Stimulated activated naive B cell treated with anti-CD40 and anti-IgM and Interleukin-4, amounts not matched to agents 10 μg/mL and 1 μg/mL and 100 μg/mL, for 72 hours (primary cell): ENCODE data around the gene DMXL1.

Source experiments
- ATAC-seq, 2 donors: fragments of 150-1000 bp; cut with Tn5 transposase; replicated peaks; 2 replicates each; pipeline ENCODE4 v1.10.0; 2021; ENCODE audit warnings: moderate library complexity in 1 of 2
- DNase-seq: peaks from one replicate; pipeline ENCODE4 v3.0.0; 2021
- H3K27ac Mint-ChIP-seq: one replicate; pipeline ENCODE4 v1.8.0; 2022; ENCODE audit warnings: mild to moderate bottlenecking, mixed read lengths
- H3K27me3 Mint-ChIP-seq, 2 donors: one replicate each; pipeline ENCODE4 v1.8.0; 2022; ENCODE audit warnings: mixed read lengths in 2 of 2
- H3K36me3 Mint-ChIP-seq, 2 donors: one replicate each; pipeline ENCODE4 v1.8.0; 2022; ENCODE audit warnings: mixed read lengths in 2 of 2, mild to moderate bottlenecking in 1 of 2
- H3K4me1 Mint-ChIP-seq, 2 donors: one replicate each; pipeline ENCODE4 v1.8.0; 2022; ENCODE audit warnings: mixed read lengths in 2 of 2, mild to moderate bottlenecking in 1 of 2
- H3K4me3 Mint-ChIP-seq, 2 donors: one replicate each; pipeline ENCODE4 v1.8.0; 2022; ENCODE audit warnings: mild to moderate bottlenecking in 2 of 2, mixed read lengths in 2 of 2, moderate library complexity in 1 of 2
- H3K9me3 Mint-ChIP-seq, 2 donors: one replicate each; pipeline ENCODE4 v1.8.0; 2022; ENCODE audit warnings: mixed read lengths in 2 of 2, mild to moderate bottlenecking in 1 of 2

The DMXL1 gene

GRCh38 chr5:119077444-119077843, 6.6 kb downstream of the DMXL1 start:
- Mint-ChIP-seq H3K4me1 (peaks cover 40 to 68% of the 10 kb centered on the region in 2 donors), H3K27me3 (no peaks in the 10 kb centered on the region), H3K4me3 (no peak overlapping the region), H3K27ac (no peak overlapping the region), H3K9me3 (no peaks in the 10 kb centered on the region), H3K36me3 (peaks cover 17 to 29% of the 10 kb centered on the region in 2 donors)
- DNase-seq (no peak), ATAC-seq (no peak)

- no peak for DNase-seq
- H3K27ac Mint-ChIP-seq: no peak overlapping the region
- peaks cover 40 to 66% of the 10 kb centered on the region in 2 donors for H3K4me1 Mint-ChIP-seq
These were observed 7.4 kb downstream of the DMXL1 start for GRCh38 chr5:119078071-119078846.

GRCh38 chr5:119078861-119079260, 8.0 kb downstream of the DMXL1 start:
- no peak for DNase-seq
- no peak for ATAC-seq
- H3K4me3 Mint-ChIP-seq: peak overlapping the region; percentile 14 to 20
- no peaks in the 10 kb centered on the region for H3K9me3 Mint-ChIP-seq
- no peaks in the 10 kb centered on the region for H3K27me3 Mint-ChIP-seq
- H3K4me1 Mint-ChIP-seq: peaks cover 40 to 66% of the 10 kb centered on the region in 2 donors
- H3K36me3 Mint-ChIP-seq: peaks cover 15 to 23% of the 10 kb centered on the region in 2 donors
- H3K27ac Mint-ChIP-seq: peak overlapping the region; percentile 11

More at GRCh38 chr5:119078071-119078846, 7.4 kb downstream of the DMXL1 start:
- ATAC-seq: no peak
- H3K36me3 Mint-ChIP-seq: peaks cover 18 to 29% of the 10 kb centered on the region in 2 donors
- no peaks in the 10 kb centered on the region for H3K27me3 Mint-ChIP-seq
- H3K9me3 Mint-ChIP-seq: no peaks in the 10 kb centered on the region
- H3K4me3 Mint-ChIP-seq: peak overlapping the region in 1 of 2 donors; percentile 49

GRCh38 chr5:119079318-119079921, 8.5 kb downstream of the DMXL1 start:
- Mint-ChIP-seq H3K4me1 (peaks cover 35 to 66% of the 10 kb centered on the region in 2 donors), H3K27me3 (no peaks in the 10 kb centered on the region), H3K4me3 (peak overlapping the region; percentile 14 to 20), H3K9me3 (no peaks in the 10 kb centered on the region), H3K27ac (peak overlapping the region; percentile 11), H3K36me3 (peaks cover 14 to 21% of the 10 kb centered on the region in 2 donors)
- DNase-seq: no peak
- peak; percentile 47 to 57 for ATAC-seq

GRCh38 chr5:119080936-119081335, 10.0 kb downstream of the DMXL1 start:
- no peak for ATAC-seq
- no peak for DNase-seq
- peak overlapping the region; percentile 26 for H3K27ac Mint-ChIP-seq
- H3K4me3 Mint-ChIP-seq: no peak overlapping the region
- no peaks in the 10 kb centered on the region for H3K27me3 Mint-ChIP-seq
- peaks cover 5 to 7% of the 10 kb centered on the region in 2 donors for H3K9me3 Mint-ChIP-seq
- peaks cover 25 to 35% of the 10 kb centered on the region in 2 donors for H3K36me3 Mint-ChIP-seq
- H3K4me1 Mint-ChIP-seq: peaks cover 39 to 69% of the 10 kb centered on the region in 2 donors

- no peak overlapping the region for H3K4me3 Mint-ChIP-seq
- peaks cover 36 to 51% of the 10 kb centered on the region in 2 donors for H3K36me3 Mint-ChIP-seq
- DNase-seq (no peak), ATAC-seq (no peak)
- H3K27me3 Mint-ChIP-seq: no peaks in the 10 kb centered on the region
- peaks cover 8 to 21% of the 10 kb centered on the region in 2 donors for H3K9me3 Mint-ChIP-seq
- peaks cover 46 to 81% of the 10 kb centered on the region in 2 donors for H3K4me1 Mint-ChIP-seq
- H3K27ac Mint-ChIP-seq: peak overlapping the region; percentile 44
These were observed 11.8 kb downstream of the DMXL1 start for GRCh38 chr5:119082691-119083090.

GRCh38 chr5:119083679-119084078, 12.8 kb downstream of the DMXL1 start:
- H3K27me3 Mint-ChIP-seq: no peaks in the 10 kb centered on the region
- peak overlapping the region in 1 of 2 donors; percentile 29 for H3K4me3 Mint-ChIP-seq
- H3K36me3 Mint-ChIP-seq: peaks cover 34 to 56% of the 10 kb centered on the region in 2 donors
- H3K9me3 Mint-ChIP-seq: peaks cover 10 to 21% of the 10 kb centered on the region in 2 donors
- H3K27ac Mint-ChIP-seq: peak overlapping the region; percentile 89
- ATAC-seq: peak; percentile 73 to 89
- peaks cover 47 to 85% of the 10 kb centered on the region in 2 donors for H3K4me1 Mint-ChIP-seq
- DNase-seq: no peak

GRCh38 chr5:119088438-119088837, 17.6 kb downstream of the DMXL1 start:
- ATAC-seq (no peak), DNase-seq (no peak)
- H3K4me1 Mint-ChIP-seq: peaks cover 31 to 65% of the 10 kb centered on the region in 2 donors
- no peaks in the 10 kb centered on the region for H3K27me3 Mint-ChIP-seq
- peaks cover 41 to 62% of the 10 kb centered on the region in 2 donors for H3K36me3 Mint-ChIP-seq
- H3K9me3 Mint-ChIP-seq: peaks cover 11 to 22% of the 10 kb centered on the region in 2 donors
- no peak overlapping the region for H3K4me3 Mint-ChIP-seq
- H3K27ac Mint-ChIP-seq: no peak overlapping the region

- H3K27ac Mint-ChIP-seq: no peak overlapping the region
- no peaks in the 10 kb centered on the region for H3K27me3 Mint-ChIP-seq
- H3K9me3 Mint-ChIP-seq: peaks cover 1 to 5% of the 10 kb centered on the region in 2 donors
- DNase-seq: no peak
- peaks cover 21 to 44% of the 10 kb centered on the region in 2 donors for H3K36me3 Mint-ChIP-seq
- H3K4me3 Mint-ChIP-seq: no peak overlapping the region
- no peak for ATAC-seq
- peaks cover 24 to 38% of the 10 kb centered on the region in 2 donors for H3K4me1 Mint-ChIP-seq
These were observed 24.7 kb downstream of the DMXL1 start for GRCh38 chr5:119095611-119096010.

- peaks cover 4 to 8% of the 10 kb centered on the region in 2 donors for H3K4me1 Mint-ChIP-seq
- ATAC-seq: no peak
- H3K4me3 Mint-ChIP-seq: no peak overlapping the region
- no peaks in the 10 kb centered on the region for H3K9me3 Mint-ChIP-seq
- DNase-seq: no peak
- no peak overlapping the region for H3K27ac Mint-ChIP-seq
- H3K27me3 Mint-ChIP-seq: no peaks in the 10 kb centered on the region
- peaks cover 42 to 55% of the 10 kb centered on the region in 2 donors for H3K36me3 Mint-ChIP-seq
These were observed 35.1 kb downstream of the DMXL1 start for GRCh38 chr5:119105971-119106370.

GRCh38 chr5:119112151-119112550, 41.3 kb downstream of the DMXL1 start:
- H3K4me3 Mint-ChIP-seq: no peak overlapping the region
- peak overlapping the region; percentile 26 for H3K27ac Mint-ChIP-seq
- DNase-seq (no peak), ATAC-seq (no peak)
- no peaks in the 10 kb centered on the region for H3K9me3 Mint-ChIP-seq
- peaks cover 2 to 4% of the 10 kb centered on the region in 2 donors for H3K4me1 Mint-ChIP-seq
- peaks cover 37 to 47% of the 10 kb centered on the region in 2 donors for H3K36me3 Mint-ChIP-seq
- no peaks in the 10 kb centered on the region for H3K27me3 Mint-ChIP-seq

- Mint-ChIP-seq H3K4me3 (no peak overlapping the region), H3K4me1 (peaks cover 4 to 6% of the 10 kb centered on the region in 2 donors), H3K27ac (peak overlapping the region; percentile 47), H3K27me3 (no peaks in the 10 kb centered on the region), H3K36me3 (peaks cover 29 to 51% of the 10 kb centered on the region in 2 donors), H3K9me3 (no peaks in the 10 kb centered on the region)
- ATAC-seq: no peak
- DNase-seq: no peak
These were observed 46.4 kb downstream of the DMXL1 start for GRCh38 chr5:119117237-119117636.

- ATAC-seq: no peak
- H3K36me3 Mint-ChIP-seq: peaks cover 33 to 55% of the 10 kb centered on the region in 2 donors
- no peak for DNase-seq
- peaks cover 4 to 6% of the 10 kb centered on the region in 2 donors for H3K4me1 Mint-ChIP-seq
- no peaks in the 10 kb centered on the region for H3K27me3 Mint-ChIP-seq
- no peak overlapping the region for H3K4me3 Mint-ChIP-seq
- no peaks in the 10 kb centered on the region for H3K9me3 Mint-ChIP-seq
- H3K27ac Mint-ChIP-seq: peak overlapping the region; percentile 2
These were observed 47.1 kb downstream of the DMXL1 start for GRCh38 chr5:119118000-119118399.

- Mint-ChIP-seq H3K27ac (no peak overlapping the region), H3K27me3 (no peaks in the 10 kb centered on the region), H3K4me3 (no peak overlapping the region), H3K4me1 (peaks cover 4 to 6% of the 10 kb centered on the region in 2 donors), H3K36me3 (peaks cover 35 to 54% of the 10 kb centered on the region in 2 donors), H3K9me3 (no peaks in the 10 kb centered on the region)
- no peak for DNase-seq
- ATAC-seq: no peak
These were observed 50.0 kb downstream of the DMXL1 start for GRCh38 chr5:119120893-119121292.
